SK-N-SH (cell line): Measurements from ENCODE around the gene PICALM. TPM values are rescaled to one million over a fixed set of nuclear protein-coding genes. Genes with fewer than 3 reads are reported as not detected.

Source experiments
- CTCF ChIA-PET: fragments of 300-600, 350-600 bp; formaldehyde crosslinking; extraction: SDS; loops from one replicate; lab custom pipeline; 2021; lab: Yijun Ruan, JAX
- POLR2A ChIA-PET: fragments of 350-600 bp; sonication (Branson Sonifier 250); formaldehyde crosslinking; extraction: SDS; loops from one replicate; lab custom pipeline; 2020; ENCODE audit warnings: antibody characterized with exemption, inconsistent platforms; lab: Yijun Ruan, JAX
- DNase-seq: peaks from one replicate; pipeline ENCODE4 v3.0.0; 2012
- H2AFZ ChIP-seq: fragments of 200-600 bp; sonication (generic); 2 replicates; pipeline ENCODE4 v1.8.1; 2016; ENCODE audit warnings: antibody characterized with exemption, mild to moderate bottlenecking, low read depth
- H3F3A ChIP-seq: fragments of 200-600 bp; sonication (generic); replicated peaks from 2 replicates; pipeline ENCODE3; 2016; ENCODE audit warnings: antibody characterized with exemption, mild to moderate bottlenecking; ENCODE audit not compliant: insufficient read depth
- H3K27ac ChIP-seq, 2 experiments: fragments of 200-500 bp in 1 of 2; fragments of 200-600 bp in 1 of 2; sonication (Bioruptor generic) in 1 of 2; sonication (generic), shearing (Covaris generic) in 1 of 2; 2 replicates each; pipeline versions ENCODE4 v1.5.1 to v1.6.1; 2014 to 2016; ENCODE audit warnings: low read depth in 2 of 2, inconsistent platforms in 1 of 2, low read length in 1 of 2, mild to moderate bottlenecking in 1 of 2, mixed read lengths in 1 of 2
- H3K27me3 ChIP-seq: fragments of 200-600 bp; sonication (generic), shearing (Covaris generic); 2 replicates; pipeline ENCODE4 v1.6.1; 2016; ENCODE audit warnings: mixed run types; ENCODE audit not compliant: insufficient read depth
- H3K36me3 ChIP-seq, 2 experiments: fragments of 200-500 bp in 1 of 2; fragments of 200-600 bp in 1 of 2; sonication (Bioruptor generic) in 1 of 2; sonication (generic) in 1 of 2; replicated peaks in 1 of 2; 2 replicates each; pipeline versions ENCODE3 to v1.5.1; 2014 to 2016; ENCODE audit warnings: low read length in 1 of 2, mild to moderate bottlenecking in 1 of 2; ENCODE audit not compliant: insufficient read depth in 2 of 2, control insufficient read depth in 1 of 2
- H3K4me1 ChIP-seq, 2 experiments: fragments of 200-500 bp in 1 of 2; fragments of 200-600 bp in 1 of 2; sonication (Bioruptor generic) in 1 of 2; sonication (generic), shearing (Covaris generic) in 1 of 2; 2 replicates each; pipeline versions ENCODE4 v1.5.1 to v1.6.1; 2014 to 2016; ENCODE audit warnings: low read depth in 1 of 2, low read length in 1 of 2, mixed run types in 1 of 2; ENCODE audit not compliant: insufficient read depth in 2 of 2, control insufficient read depth in 1 of 2
- H3K4me2 ChIP-seq: fragments of 200-600 bp; sonication (generic), shearing (Covaris generic); 2 replicates; pipeline ENCODE4 v1.6.1; 2017; ENCODE audit warnings: mixed run types
- H3K4me3 ChIP-seq, 2 experiments: fragments of 200-500 bp in 1 of 2; fragments of 200-600 bp in 1 of 2; sonication (Bioruptor generic) in 1 of 2; sonication (generic), shearing (Covaris generic) in 1 of 2; 2 replicates each; pipeline versions ENCODE4 v1.5.1 to v1.8.1; 2014 to 2016; ENCODE audit warnings: low read depth in 2 of 2, inconsistent platforms in 1 of 2, low read length in 1 of 2, mild to moderate bottlenecking in 1 of 2, mixed read lengths in 1 of 2, moderate library complexity in 1 of 2
- H3K79me2 ChIP-seq: fragments of 200-600 bp; sonication (generic); 2 replicates; pipeline ENCODE4 v1.8.1; 2017; ENCODE audit warnings: mild to moderate bottlenecking; ENCODE audit not compliant: insufficient read depth
- H3K9ac ChIP-seq: fragments of 200-600 bp; sonication (generic); 2 replicates; pipeline ENCODE4 v1.6.1; 2017; ENCODE audit warnings: mixed run types
- H3K9me2 ChIP-seq: fragments of 200-600 bp; sonication (generic); 2 replicates; pipeline ENCODE4 v1.6.1; 2017; ENCODE audit warnings: mixed run types
- H3K9me3 ChIP-seq: fragments of 200-600 bp; sonication (generic); 2 replicates; pipeline ENCODE4 v1.6.1; 2017; ENCODE audit warnings: mixed run types, mild to moderate bottlenecking, moderate library complexity
- H4K20me1 ChIP-seq: fragments of 200-600 bp; sonication (generic); 2 replicates; pipeline ENCODE4 v1.6.1; 2017; ENCODE audit warnings: mild to moderate bottlenecking, mixed run types; ENCODE audit not compliant: insufficient read depth
- CHD2 ChIP-seq: fragments of 150-350 bp; IDR thresholded peaks from 2 replicates; pipeline ENCODE4 v1.6.1; 2018; ENCODE audit warnings: low read length; ENCODE audit not compliant: partially characterized antibody
- ELF1 ChIP-seq: IDR thresholded peaks from 2 replicates; pipeline ENCODE4 v1.4.0; 2012
- FOSL2 ChIP-seq: IDR thresholded peaks from 2 replicates; pipeline ENCODE4 v1.4.0; 2012; ENCODE audit warnings: low read depth, mild to moderate bottlenecking, moderate library complexity, borderline replicate concordance
- FOXJ3 ChIP-seq: sonication (generic); formaldehyde crosslinking; IDR thresholded peaks from 2 replicates; pipeline ENCODE4 v1.5.1; 2020; ENCODE audit warnings: mild to moderate bottlenecking, missing genetic modification reagents
- FOXM1 ChIP-seq: IDR thresholded peaks from 2 replicates; pipeline ENCODE4 v1.4.0; 2012; ENCODE audit warnings: low read depth, mild to moderate bottlenecking
- GATA2 ChIP-seq: sonication (generic); formaldehyde crosslinking; IDR thresholded peaks from 2 replicates; pipeline ENCODE4 v1.5.0; 2020; ENCODE audit warnings: mild to moderate bottlenecking, missing genetic modification reagents
- MXI1 ChIP-seq: IDR thresholded peaks from 2 replicates; pipeline ENCODE4 v1.6.1; 2012; ENCODE audit warnings: mild to moderate bottlenecking, low read depth, low read length, improper control_type of control experiment
- NRF1 ChIP-seq: IDR thresholded peaks from 2 replicates; pipeline ENCODE4 v1.6.1; 2012; ENCODE audit warnings: low read depth, mild to moderate bottlenecking, low read length
- POLR2AphosphoS5 ChIP-seq: IDR thresholded peaks from 2 replicates; pipeline ENCODE4 v1.6.1; 2012; ENCODE audit warnings: low read depth, low read length
- RAD21 ChIP-seq: IDR thresholded peaks from 2 replicates; pipeline ENCODE4 v1.6.1; 2012; ENCODE audit warnings: mild to moderate bottlenecking, low read length
- RCOR1 ChIP-seq: fragments of 150-350 bp; IDR thresholded peaks from 2 replicates; pipeline ENCODE4 v1.6.1; 2017; ENCODE audit warnings: antibody characterized with exemption, low read length
- RFX5 ChIP-seq: IDR thresholded peaks from 2 replicates; pipeline ENCODE4 v1.6.1; 2012; ENCODE audit warnings: mild to moderate bottlenecking, improper control_type of control experiment, low read length
- RXRA ChIP-seq: IDR thresholded peaks from 2 replicates; pipeline ENCODE4 v1.4.0; 2012; ENCODE audit warnings: low read depth, mild to moderate bottlenecking, borderline replicate concordance
- TCF12 ChIP-seq: IDR thresholded peaks from 2 replicates; pipeline ENCODE4 v1.4.0; 2012
- WGBS: methylation state at CpG from one replicate; pipeline ENCODE4 v1.1.6; 2017; ENCODE audit warnings: low lambda C conversion rate; 5-methylcytosine and 5-hydroxymethylcytosine counted together
- polyA plus RNA-seq, 3 experiments: library from polyadenylated mRNA; depleted of rRNA; stranded (reverse); fragments of >200 nt; gene quantifications; 2 replicates each; pipeline ENCODE4 v1.2.3, GENCODE V29; 2012
- TF ChIP-seq, protein P1 (sequence below): fragments of 150-350 bp; IDR thresholded peaks from 2 replicates; pipeline ENCODE4 v1.6.1; 2017; ENCODE audit warnings: antibody characterized with exemption, low read length, low read depth, borderline replicate concordance
- TF ChIP-seq, protein P2 (sequence below): IDR thresholded peaks from 2 replicates; pipeline ENCODE4; 2012
- TF ChIP-seq, protein P3 (sequence below): IDR thresholded peaks from 2 replicates; pipeline ENCODE4 v1.6.1; 2012; ENCODE audit warnings: mild to moderate bottlenecking, low read depth, low read length, moderate library complexity
- TF ChIP-seq, protein P4 (sequence below): IDR thresholded peaks from 2 replicates; pipeline ENCODE4 v1.4.0; 2012; ENCODE audit warnings: low read depth, borderline replicate concordance

Gene PICALM
- polyA plus RNA-seq, 1 of the 3 experiments (the other 2 are of a cell fraction): 103 TPM

DNA sequence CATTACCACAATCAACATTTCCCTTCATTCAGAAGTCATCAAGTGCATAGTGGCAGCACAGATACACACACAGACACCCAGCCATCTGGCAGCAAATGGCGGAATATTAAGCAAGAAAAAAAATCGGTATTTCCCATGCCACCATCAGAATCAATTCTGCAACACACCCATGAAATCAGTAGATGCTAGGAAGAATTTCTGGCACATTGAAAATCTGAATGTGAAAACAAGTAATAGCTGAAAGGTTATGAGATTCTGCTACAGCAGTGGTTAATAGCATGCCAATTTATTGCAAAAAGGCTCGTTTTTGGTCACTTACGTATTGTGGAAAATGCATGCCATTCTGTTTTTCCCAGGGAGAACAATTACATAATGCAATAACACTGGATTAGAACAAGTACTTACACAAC lies 91.1 kb downstream of the PICALM start (continued):
- no peak for TF ChIP-seq GATA2 (CRISPR knock-in tag)

DNA sequence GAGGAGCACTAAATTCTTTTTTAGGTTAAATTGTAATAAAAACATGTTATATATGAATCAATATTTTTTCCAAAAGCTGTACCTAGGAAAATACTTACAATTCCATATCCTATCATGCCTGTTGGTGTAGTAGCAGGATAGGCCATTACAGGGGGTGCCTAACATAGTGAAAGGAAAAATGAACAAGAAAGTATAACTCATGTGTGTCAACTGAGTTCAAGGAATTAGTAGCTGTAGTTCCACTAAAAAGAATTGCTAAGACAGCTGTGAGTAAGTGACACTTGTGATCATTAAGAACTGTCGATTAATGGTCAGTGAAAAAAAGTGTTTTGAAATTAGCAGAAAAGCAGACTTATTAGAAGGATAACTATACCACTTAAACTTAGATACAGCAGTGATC lies 92.4 kb downstream of the PICALM start:
- Histone ChIP-seq H3F3A (peaks cover 19% of the 10 kb centered on the region), H3K27ac (no peak overlapping the region; a peak in 1 of 4 replicates), H4K20me1 (no peaks in the 10 kb centered on the region; the same call in 1 of the 2 replicates), H3K9me3 (no peaks in the 10 kb centered on the region), H3K9ac (no peak overlapping the region), H3K9me2 (no peaks in the 10 kb centered on the region), H3K4me1 (no peaks in the 10 kb centered on the region), H2AFZ (no peak overlapping the region), H3K4me2 (no peak overlapping the region), H3K36me3 (peaks cover 75 to 87% of the 10 kb centered on the region in 2 experiments), H3K4me3 (no peak overlapping the region), H3K27me3 (no peaks in the 10 kb centered on the region), H3K79me2 (peaks cover 44% of the 10 kb centered on the region)
- DNase-seq: no peak
- CTCF ChIA-PET: interaction anchor here (1.2 to 1.3 kb wide), 2 partner anchors 14 to 65 kb away, joined by 3 read pairs; no protein-coding TSS in a partner anchor
- 100% methylated on average over 1 of the region's 1 CpG for WGBS
- POLR2A ChIA-PET: no interaction called here
- TF ChIP-seq RXRA (no peak), ELF1 (no peak), NRF1 (no peak), TCF12 (no peak), RCOR1 (no peak), CHD2 (no peak), POLR2AphosphoS5 (no peak), FOXJ3 (no peak), MXI1 (no peak), FOXM1 (no peak), FOSL2 (no peak), RFX5 (no peak), RAD21 (no peak)
- TF ChIP-seq, protein P1, sequence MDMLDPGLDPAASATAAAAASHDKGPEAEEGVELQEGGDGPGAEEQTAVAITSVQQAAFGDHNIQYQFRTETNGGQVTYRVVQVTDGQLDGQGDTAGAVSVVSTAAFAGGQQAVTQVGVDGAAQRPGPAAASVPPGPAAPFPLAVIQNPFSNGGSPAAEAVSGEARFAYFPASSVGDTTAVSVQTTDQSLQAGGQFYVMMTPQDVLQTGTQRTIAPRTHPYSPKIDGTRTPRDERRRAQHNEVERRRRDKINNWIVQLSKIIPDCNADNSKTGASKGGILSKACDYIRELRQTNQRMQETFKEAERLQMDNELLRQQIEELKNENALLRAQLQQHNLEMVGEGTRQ: no peak
- TF ChIP-seq, protein P2, sequence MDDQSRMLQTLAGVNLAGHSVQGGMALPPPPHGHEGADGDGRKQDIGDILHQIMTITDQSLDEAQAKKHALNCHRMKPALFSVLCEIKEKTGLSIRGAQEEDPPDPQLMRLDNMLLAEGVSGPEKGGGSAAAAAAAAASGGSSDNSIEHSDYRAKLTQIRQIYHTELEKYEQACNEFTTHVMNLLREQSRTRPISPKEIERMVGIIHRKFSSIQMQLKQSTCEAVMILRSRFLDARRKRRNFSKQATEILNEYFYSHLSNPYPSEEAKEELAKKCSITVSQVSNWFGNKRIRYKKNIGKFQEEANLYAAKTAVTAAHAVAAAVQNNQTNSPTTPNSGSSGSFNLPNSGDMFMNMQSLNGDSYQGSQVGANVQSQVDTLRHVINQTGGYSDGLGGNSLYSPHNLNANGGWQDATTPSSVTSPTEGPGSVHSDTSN: no peak
- TF ChIP-seq, protein P3, sequence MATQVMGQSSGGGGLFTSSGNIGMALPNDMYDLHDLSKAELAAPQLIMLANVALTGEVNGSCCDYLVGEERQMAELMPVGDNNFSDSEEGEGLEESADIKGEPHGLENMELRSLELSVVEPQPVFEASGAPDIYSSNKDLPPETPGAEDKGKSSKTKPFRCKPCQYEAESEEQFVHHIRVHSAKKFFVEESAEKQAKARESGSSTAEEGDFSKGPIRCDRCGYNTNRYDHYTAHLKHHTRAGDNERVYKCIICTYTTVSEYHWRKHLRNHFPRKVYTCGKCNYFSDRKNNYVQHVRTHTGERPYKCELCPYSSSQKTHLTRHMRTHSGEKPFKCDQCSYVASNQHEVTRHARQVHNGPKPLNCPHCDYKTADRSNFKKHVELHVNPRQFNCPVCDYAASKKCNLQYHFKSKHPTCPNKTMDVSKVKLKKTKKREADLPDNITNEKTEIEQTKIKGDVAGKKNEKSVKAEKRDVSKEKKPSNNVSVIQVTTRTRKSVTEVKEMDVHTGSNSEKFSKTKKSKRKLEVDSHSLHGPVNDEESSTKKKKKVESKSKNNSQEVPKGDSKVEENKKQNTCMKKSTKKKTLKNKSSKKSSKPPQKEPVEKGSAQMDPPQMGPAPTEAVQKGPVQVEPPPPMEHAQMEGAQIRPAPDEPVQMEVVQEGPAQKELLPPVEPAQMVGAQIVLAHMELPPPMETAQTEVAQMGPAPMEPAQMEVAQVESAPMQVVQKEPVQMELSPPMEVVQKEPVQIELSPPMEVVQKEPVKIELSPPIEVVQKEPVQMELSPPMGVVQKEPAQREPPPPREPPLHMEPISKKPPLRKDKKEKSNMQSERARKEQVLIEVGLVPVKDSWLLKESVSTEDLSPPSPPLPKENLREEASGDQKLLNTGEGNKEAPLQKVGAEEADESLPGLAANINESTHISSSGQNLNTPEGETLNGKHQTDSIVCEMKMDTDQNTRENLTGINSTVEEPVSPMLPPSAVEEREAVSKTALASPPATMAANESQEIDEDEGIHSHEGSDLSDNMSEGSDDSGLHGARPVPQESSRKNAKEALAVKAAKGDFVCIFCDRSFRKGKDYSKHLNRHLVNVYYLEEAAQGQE: no peak
- TF ChIP-seq, protein P4, sequence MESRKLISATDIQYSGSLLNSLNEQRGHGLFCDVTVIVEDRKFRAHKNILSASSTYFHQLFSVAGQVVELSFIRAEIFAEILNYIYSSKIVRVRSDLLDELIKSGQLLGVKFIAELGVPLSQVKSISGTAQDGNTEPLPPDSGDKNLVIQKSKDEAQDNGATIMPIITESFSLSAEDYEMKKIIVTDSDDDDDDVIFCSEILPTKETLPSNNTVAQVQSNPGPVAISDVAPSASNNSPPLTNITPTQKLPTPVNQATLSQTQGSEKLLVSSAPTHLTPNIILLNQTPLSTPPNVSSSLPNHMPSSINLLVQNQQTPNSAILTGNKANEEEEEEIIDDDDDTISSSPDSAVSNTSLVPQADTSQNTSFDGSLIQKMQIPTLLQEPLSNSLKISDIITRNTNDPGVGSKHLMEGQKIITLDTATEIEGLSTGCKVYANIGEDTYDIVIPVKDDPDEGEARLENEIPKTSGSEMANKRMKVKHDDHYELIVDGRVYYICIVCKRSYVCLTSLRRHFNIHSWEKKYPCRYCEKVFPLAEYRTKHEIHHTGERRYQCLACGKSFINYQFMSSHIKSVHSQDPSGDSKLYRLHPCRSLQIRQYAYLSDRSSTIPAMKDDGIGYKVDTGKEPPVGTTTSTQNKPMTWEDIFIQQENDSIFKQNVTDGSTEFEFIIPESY: no peak
